WTC11 (cell line): ENCODE measurements around the gene KLHL13. TPM values are rescaled to one million over a fixed set of nuclear protein-coding genes. Genes with fewer than 3 reads are reported as not detected.

ENCODE experiments used
- ATAC-seq: fragments of 200-7000 bp; cut with Tn5 transposase; 2 replicates; pipeline ENCODE4 v1.10.0; 2021; ENCODE audit warnings: mild to moderate bottlenecking, moderate library complexity
- CTCF ChIA-PET: fragments of 300-600 bp; sonication (Branson Sonifier 250); formaldehyde crosslinking; loops from one replicate; lab custom pipeline; 2021; ENCODE audit warnings: antibody characterized with exemption; lab: Charles Lee
- POLR2A ChIA-PET: fragments of 350-600 bp; sonication (Branson Sonifier 250); formaldehyde crosslinking; loops from one replicate; lab custom pipeline; 2021; ENCODE audit warnings: antibody characterized with exemption; lab: Charles Lee
- DNase-seq: peaks from one replicate; pipeline ENCODE4 v3.0.0; 2021; ENCODE audit warnings: low spot score
- H3K27ac Mint-ChIP-seq: 2 replicates; pipeline ENCODE4 v1.8.0; 2021; ENCODE audit warnings: mixed read lengths
- H3K27me3 Mint-ChIP-seq: 2 replicates; pipeline ENCODE4 v1.8.0; 2021; ENCODE audit warnings: low read depth, mild to moderate bottlenecking, moderate library complexity, mixed read lengths
- H3K36me3 Mint-ChIP-seq: 2 replicates; pipeline ENCODE4 v1.8.0; 2021; ENCODE audit warnings: mixed read lengths
- H3K4me1 Mint-ChIP-seq: 2 replicates; pipeline ENCODE4 v1.8.0; 2022; ENCODE audit warnings: mixed read lengths
- H3K4me3 Mint-ChIP-seq: 2 replicates; pipeline ENCODE4 v1.8.0; 2021; ENCODE audit warnings: mild to moderate bottlenecking, moderate library complexity, mixed read lengths
- H3K9me3 Mint-ChIP-seq: 2 replicates; pipeline ENCODE4 v1.8.0; 2021; ENCODE audit warnings: mixed read lengths
- ATF2 ChIP-seq: sonication (generic); formaldehyde crosslinking; IDR thresholded peaks from 2 replicates; pipeline ENCODE4 v1.8.1; 2022; ENCODE audit warnings: low read depth, missing genetic modification reagents, borderline replicate concordance
- CTCF ChIP-seq: fragments of 200-600 bp; IDR thresholded peaks from 2 replicates; pipeline ENCODE4 v1.8.0; 2022; ENCODE audit warnings: antibody characterized with exemption
- EMX1 ChIP-seq: fragments of 250-450 bp; sonication (Bioruptor Pico); IDR thresholded peaks from 2 replicates; pipeline ENCODE4 v1.8.0; 2021; ENCODE audit warnings: mild to moderate bottlenecking
- FOXJ3 ChIP-seq: sonication (generic); formaldehyde crosslinking; IDR thresholded peaks from 2 replicates; pipeline ENCODE4 v1.9.0; 2021; ENCODE audit warnings: missing genetic modification reagents, mild to moderate bottlenecking, borderline replicate concordance
- FOXP1 ChIP-seq: sonication (generic); formaldehyde crosslinking; IDR thresholded peaks from 2 replicates; pipeline ENCODE4 v1.8.0; 2022; ENCODE audit warnings: missing genetic modification reagents, mild to moderate bottlenecking, moderate library complexity, borderline replicate concordance
- GRHL2 ChIP-seq: fragments of 250-450 bp; sonication (Bioruptor Pico); IDR thresholded peaks from 2 replicates; pipeline ENCODE4 v1.8.0; 2022; ENCODE audit warnings: mild to moderate bottlenecking, moderate library complexity; ENCODE audit not compliant: insufficient replicate concordance, severe bottlenecking
- NFYB ChIP-seq: sonication (generic); formaldehyde crosslinking; conservative IDR thresholded peaks from 2 replicates; pipeline ENCODE4 v1.8.0; 2022; ENCODE audit warnings: low read depth, missing genetic modification reagents
- NR1H2 ChIP-seq: sonication (generic); formaldehyde crosslinking; IDR thresholded peaks from 2 replicates; pipeline ENCODE4 v1.9.0; 2021; ENCODE audit warnings: mild to moderate bottlenecking, moderate library complexity, missing genetic modification reagents
- SMAD4 ChIP-seq: sonication (generic); formaldehyde crosslinking; IDR thresholded peaks from 2 replicates; pipeline ENCODE4 v1.8.0; 2022; ENCODE audit warnings: mild to moderate bottlenecking, missing genetic modification reagents
- TCF7 ChIP-seq: sonication (generic); formaldehyde crosslinking; IDR thresholded peaks from 2 replicates; pipeline ENCODE4 v1.8.0; 2022; ENCODE audit warnings: mild to moderate bottlenecking, low read depth, missing genetic modification reagents, moderate library complexity
- TP53 ChIP-seq: sonication (generic); formaldehyde crosslinking; IDR thresholded peaks from 2 replicates; pipeline ENCODE4 v1.8.1; 2023; ENCODE audit warnings: mild to moderate bottlenecking, missing genetic modification reagents
- ZNF219 ChIP-seq: sonication (generic); formaldehyde crosslinking; IDR thresholded peaks from 2 replicates; pipeline ENCODE4 v1.8.0; 2023; ENCODE audit warnings: missing genetic modification reagents, mild to moderate bottlenecking, borderline replicate concordance
- ZNF232 ChIP-seq: sonication (generic); formaldehyde crosslinking; IDR thresholded peaks from 2 replicates; pipeline ENCODE4 v1.8.0; 2022; ENCODE audit warnings: mild to moderate bottlenecking, missing genetic modification reagents
- ZNF396 ChIP-seq: fragments of 250-450 bp; sonication (Bioruptor Pico); IDR thresholded peaks from 2 replicates; pipeline ENCODE4 v1.8.0; 2021; ENCODE audit warnings: mild to moderate bottlenecking, moderate library complexity, borderline replicate concordance
- ZNF416 ChIP-seq: fragments of 250-450 bp; sonication (Bioruptor Pico); IDR thresholded peaks from 2 replicates; pipeline ENCODE4 v1.9.0; 2021; ENCODE audit warnings: mild to moderate bottlenecking, inconsistent platforms
- ZNF425 ChIP-seq: fragments of 250-450 bp; sonication (Bioruptor Pico); conservative IDR thresholded peaks from 2 replicates; pipeline ENCODE4 v1.9.0; 2021; ENCODE audit warnings: mild to moderate bottlenecking
- total RNA-seq: library from RNA; stranded (reverse); gene quantifications from 3 replicates; pipeline ENCODE4 v1.2.3, GENCODE V29; 2021
- TF ChIP-seq, protein P1 (sequence below): sonication (generic); formaldehyde crosslinking; IDR thresholded peaks from 2 replicates; pipeline ENCODE4 v1.8.1; 2023; ENCODE audit warnings: mild to moderate bottlenecking, missing genetic modification reagents, moderate library complexity
- TF ChIP-seq, protein P2 (sequence below): sonication (generic); formaldehyde crosslinking; conservative IDR thresholded peaks from 2 replicates; pipeline ENCODE4 v1.8.1; 2023; ENCODE audit warnings: mild to moderate bottlenecking, low read depth, missing genetic modification reagents, moderate library complexity
- TF ChIP-seq, protein P3 (sequence below): sonication (generic); formaldehyde crosslinking; IDR thresholded peaks from 2 replicates; pipeline ENCODE4 v1.8.1; 2022; ENCODE audit warnings: mild to moderate bottlenecking, moderate library complexity, missing genetic modification reagents
- TF ChIP-seq, protein P4 (sequence below): sonication (generic); formaldehyde crosslinking; IDR thresholded peaks from 2 replicates; pipeline ENCODE4 v1.8.1; 2022; ENCODE audit warnings: low read depth, mild to moderate bottlenecking, moderate library complexity, missing genetic modification reagents, borderline replicate concordance
- TF ChIP-seq, protein P5 (sequence below): fragments of 250-450 bp; sonication (Bioruptor Pico); IDR thresholded peaks from 2 replicates; pipeline ENCODE4 v1.8.0; 2021; ENCODE audit warnings: mild to moderate bottlenecking

The KLHL13 gene
- total RNA-seq, 1 experiment from 2014 or later, result 7.7 TPM

DNA sequence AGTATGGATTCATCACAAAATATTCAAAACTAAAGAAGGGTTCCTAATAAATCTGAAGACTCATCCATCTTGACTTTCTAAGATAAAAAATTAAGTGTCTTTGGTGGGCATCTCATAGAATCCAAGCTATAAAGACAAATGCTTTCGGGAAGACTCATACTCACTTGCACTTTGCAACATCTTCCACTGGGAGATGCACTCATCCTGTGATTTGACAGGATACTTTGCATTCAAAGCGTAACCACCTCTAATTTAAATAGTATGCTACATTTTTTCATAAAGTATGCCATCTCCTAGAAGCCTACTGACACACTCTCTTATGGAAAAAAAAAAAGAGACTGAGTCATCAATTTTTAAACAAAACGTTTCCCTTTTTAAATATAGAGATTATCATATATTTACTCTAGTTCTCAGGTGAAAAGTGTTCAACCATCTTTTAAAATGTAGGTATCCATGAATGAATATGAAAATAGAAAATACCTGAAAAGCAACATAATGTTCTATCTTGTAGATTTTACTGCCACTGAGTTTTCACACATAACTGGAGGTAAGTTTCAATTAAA, 119.6 kb downstream of the KLHL13 start (continued):
- TF ChIP-seq ATF2 (CRISPR knock-in tag), result no peak
- TF ChIP-seq, protein P1, sequence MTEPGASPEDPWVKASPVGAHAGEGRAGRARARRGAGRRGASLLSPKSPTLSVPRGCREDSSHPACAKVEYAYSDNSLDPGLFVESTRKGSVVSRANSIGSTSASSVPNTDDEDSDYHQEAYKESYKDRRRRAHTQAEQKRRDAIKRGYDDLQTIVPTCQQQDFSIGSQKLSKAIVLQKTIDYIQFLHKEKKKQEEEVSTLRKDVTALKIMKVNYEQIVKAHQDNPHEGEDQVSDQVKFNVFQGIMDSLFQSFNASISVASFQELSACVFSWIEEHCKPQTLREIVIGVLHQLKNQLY (CRISPR knock-in tag), result no peak
- TF ChIP-seq NR1H2 (CRISPR knock-in tag), result no peak

GRCh38 chrX:117996408-117996807, 120.2 kb downstream of the KLHL13 start:
- ATAC-seq, result no peak
- ChIA-PET POLR2A (no interaction called here), CTCF (interaction anchor here (0.6 to 2.0 kb wide), 5 partner anchors 11 to 260 kb away, joined by 3 to 7 read pairs (median 5); no protein-coding TSS in a partner anchor)
- TF ChIP-seq FOXJ3 (CRISPR knock-in tag) (no peak), CTCF (no peak), EMX1 (no peak), ZNF396 (CRISPR knock-in tag) (no peak), ZNF416 (no peak), TCF7 (CRISPR knock-in tag) (no peak), ZNF425 (CRISPR knock-in tag) (no peak), FOXP1 (no peak), ATF2 (CRISPR knock-in tag) (no peak), ZNF232 (no peak), NFYB (CRISPR knock-in tag) (no peak), NR1H2 (CRISPR knock-in tag) (no peak), SMAD4 (no peak), GRHL2 (no peak), ZNF219 (CRISPR knock-in tag) (no peak), TP53 (CRISPR knock-in tag) (no peak)
- TF ChIP-seq, protein P2, sequence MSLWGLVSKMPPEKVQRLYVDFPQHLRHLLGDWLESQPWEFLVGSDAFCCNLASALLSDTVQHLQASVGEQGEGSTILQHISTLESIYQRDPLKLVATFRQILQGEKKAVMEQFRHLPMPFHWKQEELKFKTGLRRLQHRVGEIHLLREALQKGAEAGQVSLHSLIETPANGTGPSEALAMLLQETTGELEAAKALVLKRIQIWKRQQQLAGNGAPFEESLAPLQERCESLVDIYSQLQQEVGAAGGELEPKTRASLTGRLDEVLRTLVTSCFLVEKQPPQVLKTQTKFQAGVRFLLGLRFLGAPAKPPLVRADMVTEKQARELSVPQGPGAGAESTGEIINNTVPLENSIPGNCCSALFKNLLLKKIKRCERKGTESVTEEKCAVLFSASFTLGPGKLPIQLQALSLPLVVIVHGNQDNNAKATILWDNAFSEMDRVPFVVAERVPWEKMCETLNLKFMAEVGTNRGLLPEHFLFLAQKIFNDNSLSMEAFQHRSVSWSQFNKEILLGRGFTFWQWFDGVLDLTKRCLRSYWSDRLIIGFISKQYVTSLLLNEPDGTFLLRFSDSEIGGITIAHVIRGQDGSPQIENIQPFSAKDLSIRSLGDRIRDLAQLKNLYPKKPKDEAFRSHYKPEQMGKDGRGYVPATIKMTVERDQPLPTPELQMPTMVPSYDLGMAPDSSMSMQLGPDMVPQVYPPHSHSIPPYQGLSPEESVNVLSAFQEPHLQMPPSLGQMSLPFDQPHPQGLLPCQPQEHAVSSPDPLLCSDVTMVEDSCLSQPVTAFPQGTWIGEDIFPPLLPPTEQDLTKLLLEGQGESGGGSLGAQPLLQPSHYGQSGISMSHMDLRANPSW (CRISPR knock-in tag), result no peak
- TF ChIP-seq, protein P3, sequence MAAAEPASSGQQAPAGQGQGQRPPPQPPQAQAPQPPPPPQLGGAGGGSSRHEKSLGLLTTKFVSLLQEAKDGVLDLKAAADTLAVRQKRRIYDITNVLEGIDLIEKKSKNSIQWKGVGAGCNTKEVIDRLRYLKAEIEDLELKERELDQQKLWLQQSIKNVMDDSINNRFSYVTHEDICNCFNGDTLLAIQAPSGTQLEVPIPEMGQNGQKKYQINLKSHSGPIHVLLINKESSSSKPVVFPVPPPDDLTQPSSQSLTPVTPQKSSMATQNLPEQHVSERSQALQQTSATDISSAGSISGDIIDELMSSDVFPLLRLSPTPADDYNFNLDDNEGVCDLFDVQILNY (CRISPR knock-in tag), result no peak
- TF ChIP-seq, protein P4, sequence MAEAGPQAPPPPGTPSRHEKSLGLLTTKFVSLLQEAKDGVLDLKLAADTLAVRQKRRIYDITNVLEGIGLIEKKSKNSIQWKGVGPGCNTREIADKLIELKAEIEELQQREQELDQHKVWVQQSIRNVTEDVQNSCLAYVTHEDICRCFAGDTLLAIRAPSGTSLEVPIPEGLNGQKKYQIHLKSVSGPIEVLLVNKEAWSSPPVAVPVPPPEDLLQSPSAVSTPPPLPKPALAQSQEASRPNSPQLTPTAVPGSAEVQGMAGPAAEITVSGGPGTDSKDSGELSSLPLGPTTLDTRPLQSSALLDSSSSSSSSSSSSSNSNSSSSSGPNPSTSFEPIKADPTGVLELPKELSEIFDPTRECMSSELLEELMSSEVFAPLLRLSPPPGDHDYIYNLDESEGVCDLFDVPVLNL, result no peak
- TF ChIP-seq, protein P5, sequence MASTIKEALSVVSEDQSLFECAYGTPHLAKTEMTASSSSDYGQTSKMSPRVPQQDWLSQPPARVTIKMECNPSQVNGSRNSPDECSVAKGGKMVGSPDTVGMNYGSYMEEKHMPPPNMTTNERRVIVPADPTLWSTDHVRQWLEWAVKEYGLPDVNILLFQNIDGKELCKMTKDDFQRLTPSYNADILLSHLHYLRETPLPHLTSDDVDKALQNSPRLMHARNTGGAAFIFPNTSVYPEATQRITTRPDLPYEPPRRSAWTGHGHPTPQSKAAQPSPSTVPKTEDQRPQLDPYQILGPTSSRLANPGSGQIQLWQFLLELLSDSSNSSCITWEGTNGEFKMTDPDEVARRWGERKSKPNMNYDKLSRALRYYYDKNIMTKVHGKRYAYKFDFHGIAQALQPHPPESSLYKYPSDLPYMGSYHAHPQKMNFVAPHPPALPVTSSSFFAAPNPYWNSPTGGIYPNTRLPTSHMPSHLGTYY, result no peak
- Mint-ChIP-seq H3K4me3 (no peak overlapping the region), H3K27me3 (no peaks in the 10 kb centered on the region), H3K9me3 (no peaks in the 10 kb centered on the region), H3K4me1 (peaks cover 10% of the 10 kb centered on the region), H3K27ac (no peak overlapping the region), H3K36me3 (no peaks in the 10 kb centered on the region)
- no peak for DNase-seq
